A549 (cell line): ENCODE results near the gene NUDT16L1. TPM values are rescaled to one million over a fixed set of nuclear protein-coding genes. Genes with fewer than 3 reads are reported as not detected.

Experiments
- ATAC-seq, 2 experiments: fragments of 200-7000 bp in 1 of 2; fragments of >200 bp in 1 of 2; cut with Nextera tagmentation in 1 of 2; cut with Tn5 transposase in 1 of 2; 3 replicates each; pipeline versions ENCODE4 v1.8.0 to v1.9.1; 2018 to 2020; ENCODE audit warnings: mild to moderate bottlenecking in 1 of 2, moderate library complexity in 1 of 2
- CTCF ChIA-PET: fragments of 300-600 bp; sonication (Branson Sonifier 250); formaldehyde crosslinking; extraction: SDS; loops from one replicate; lab custom pipeline; 2021; ENCODE audit warnings: antibody characterized with exemption, inconsistent platforms; lab: Yijun Ruan, JAX
- POLR2A ChIA-PET: fragments of 350-600 bp; formaldehyde crosslinking; extraction: SDS; loops from one replicate; lab custom pipeline; 2021; ENCODE audit warnings: antibody characterized with exemption, inconsistent platforms; lab: Yijun Ruan, JAX
- DNase-seq, 2 experiments: peaks; one replicate each; pipeline versions ENCODE4 v3.0.0 to v3.0.0-alpha.2; 2011 to 2016; ENCODE audit warnings: low read depth in 1 of 2, low spot score in 1 of 2
- FAIRE-seq: peaks from 2 replicates; lab custom pipeline; 2011; peaks lifted over from hg19 to GRCh38; lab: Jason Lieb, UNC
- H3K27ac ChIP-seq, 2 experiments: fragments of >200 bp; sonication (Bioruptor Twin); formaldehyde crosslinking; 3 replicates each; pipeline ENCODE4 v1.5.1; 2016 to 2017
- H3K4me1 ChIP-seq: fragments of >200 bp; sonication (Bioruptor Twin); formaldehyde crosslinking; 3 replicates; pipeline ENCODE4 v1.6.1; 2016
- H3K4me2 ChIP-seq: fragments of >200 bp; sonication (Bioruptor Twin); formaldehyde crosslinking; 3 replicates; pipeline ENCODE4 v1.6.1; 2016
- H3K4me3 ChIP-seq: fragments of >200 bp; sonication (Bioruptor Twin); formaldehyde crosslinking; 3 replicates; pipeline ENCODE4 v1.5.1; 2016
- H3K9me3 ChIP-seq: fragments of >200 bp; sonication (Bioruptor Twin); formaldehyde crosslinking; 3 replicates; pipeline ENCODE4 v1.6.1; 2016
- BHLHE40 ChIP-seq: IDR thresholded peaks from 2 replicates; pipeline ENCODE4 v1.6.1; 2012; ENCODE audit warnings: low read depth, low read length, inconsistent platforms
- CBX2 ChIP-seq: fragments of 200-600 bp; sonication (generic); IDR thresholded peaks from 2 replicates; pipeline ENCODE4 v1.6.1; 2016; ENCODE audit warnings: low read depth, mild to moderate bottlenecking, borderline replicate concordance
- FOSL2 ChIP-seq, 2 experiments: fragments of 450-650 bp in 1 of 2; fragments of >200 bp in 1 of 2; sonication (Bioruptor Twin) in 1 of 2; formaldehyde crosslinking; IDR thresholded peaks; 2 replicates each; pipeline versions ENCODE4 v1.5.0 to v1.6.1; 2016 to 2020; ENCODE audit warnings: mild to moderate bottlenecking in 1 of 2, moderate library complexity in 1 of 2
- FOXS1 ChIP-seq: fragments of 250-450 bp; sonication (Bioruptor Pico); IDR thresholded peaks from 2 replicates; pipeline ENCODE4 v1.5.0; 2020; ENCODE audit warnings: mild to moderate bottlenecking, moderate library complexity
- JUN ChIP-seq, 2 experiments: fragments of >200 bp; sonication (Bioruptor Twin); formaldehyde crosslinking; IDR thresholded peaks; 2 replicates in 1 of 2; 3 replicates in 1 of 2; pipeline ENCODE4 v1.6.1; 2016 to 2017
- JUNB ChIP-seq: fragments of >200 bp; sonication (Bioruptor Twin); formaldehyde crosslinking; IDR thresholded peaks from 2 replicates; pipeline ENCODE4 v1.6.1; 2016
- KDM1A ChIP-seq: fragments of 200-600 bp; sonication (generic); IDR thresholded peaks from 2 replicates; pipeline ENCODE4 v1.6.1; 2016; ENCODE audit warnings: low read depth, mild to moderate bottlenecking
- KDM5A ChIP-seq: fragments of 200-600 bp; sonication (generic); IDR thresholded peaks from 2 replicates; pipeline ENCODE4 v1.6.1; 2016; ENCODE audit warnings: antibody characterized with exemption, mild to moderate bottlenecking
- SREBF2 ChIP-seq: fragments of 450-650 bp; IDR thresholded peaks from 2 replicates; pipeline ENCODE4 v1.6.1; 2014; ENCODE audit warnings: mild to moderate bottlenecking, moderate library complexity
- TFCP2L1 ChIP-seq: fragments of 250-450 bp; sonication (Bioruptor Pico); IDR thresholded peaks from 2 replicates; pipeline ENCODE4 v1.5.0; 2021; ENCODE audit warnings: mild to moderate bottlenecking
- WGBS: methylation state at CpG from one replicate; pipeline ENCODE4 v1.1.6; 2017; ENCODE audit errors: missing lambda C conversion rate; 5-methylcytosine and 5-hydroxymethylcytosine counted together
- polyA plus RNA-seq, 4 experiments: library from polyadenylated mRNA; depleted of rRNA in 3 of 4; stranded (reverse); fragments of >200 nt; fragmentation: RNase III in 1 of 4; extraction: RNeasy Plus Mini Kit Qiagen cat#74134 plus additional on column Dnase treatment in 1 of 4; gene quantifications; 2 replicates in 3 of 4; 3 replicates in 1 of 4; pipeline ENCODE4 v1.2.3, GENCODE V29; 2011 to 2017
- TF ChIP-seq, protein P1 (sequence below): fragments of 450-650 bp; IDR thresholded peaks from 2 replicates; pipeline ENCODE4 v1.6.1; 2014; ENCODE audit warnings: antibody characterized with exemption
- TF ChIP-seq, protein P2 (sequence below): IDR thresholded peaks from 2 replicates; pipeline ENCODE4 v1.6.1; 2012; ENCODE audit warnings: low read depth, borderline replicate concordance
- TF ChIP-seq, protein P3 (sequence below): fragments of >200 bp; sonication (Bioruptor Twin); formaldehyde crosslinking; IDR thresholded peaks from 3 replicates; pipeline ENCODE4 v1.6.1; 2016
- TF ChIP-seq, protein P4 (sequence below): fragments of 250-450 bp; sonication (Bioruptor Pico); IDR thresholded peaks from 2 replicates; pipeline ENCODE4 v1.5.0; 2020; ENCODE audit warnings: low read depth, mild to moderate bottlenecking, moderate library complexity

The NUDT16L1 gene
- polyA plus RNA-seq, 2 of the 4 experiments (the other 2 are of a cell fraction): 15.5 to 22.9 TPM

DNA sequence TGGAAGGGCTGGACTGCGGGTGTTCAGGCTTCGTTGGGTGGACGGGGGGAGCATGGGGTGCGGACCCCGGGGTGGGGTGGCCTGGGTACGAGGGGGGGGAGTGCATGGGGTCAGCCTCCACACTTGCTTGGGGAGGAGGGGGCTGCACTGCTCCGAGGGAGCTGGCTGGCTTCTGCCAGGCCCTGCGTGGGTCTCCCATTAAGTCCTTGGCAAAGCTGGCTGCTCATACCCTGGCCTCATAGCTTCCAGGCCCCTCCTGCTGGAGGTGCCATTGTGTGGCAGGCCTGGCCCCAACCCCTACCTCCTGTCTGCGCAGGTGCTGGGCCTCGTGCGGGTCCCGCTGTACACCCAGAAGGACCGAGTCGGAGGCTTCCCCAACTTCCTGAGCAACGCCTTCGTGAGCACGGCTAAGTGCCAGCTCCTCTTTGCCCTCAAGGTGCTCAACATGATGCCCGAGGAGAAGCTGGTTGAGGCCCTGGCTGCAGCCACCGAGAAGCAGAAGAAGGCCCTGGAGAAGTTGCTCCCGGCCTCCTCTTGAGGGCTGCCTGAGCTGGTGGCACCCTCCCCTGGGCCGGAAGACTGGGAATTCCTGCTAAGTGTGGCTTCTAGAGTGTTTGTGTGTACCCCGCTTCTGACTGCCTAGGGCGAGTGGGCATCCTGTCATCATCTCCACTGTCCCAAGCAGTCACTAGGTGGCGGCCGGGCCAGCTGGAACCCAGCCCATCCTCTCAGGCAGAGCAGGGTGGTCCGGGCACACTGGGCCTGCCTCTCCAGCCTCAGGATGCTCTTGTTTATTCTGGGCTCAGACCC lies 1.5 kb downstream of the NUDT16L1 start:
- CTCF ChIA-PET: interaction anchor here (1.3 to 2.2 kb wide), 7 partner anchors 11 to 261 kb away, joined by 3 to 12 read pairs (median 7); partner anchors contain the start of gene MGRN1
- H3K27ac ChIP-seq: peak overlapping the region; percentile 88 to 92; a peak in 5 of 6 replicates

DNA sequence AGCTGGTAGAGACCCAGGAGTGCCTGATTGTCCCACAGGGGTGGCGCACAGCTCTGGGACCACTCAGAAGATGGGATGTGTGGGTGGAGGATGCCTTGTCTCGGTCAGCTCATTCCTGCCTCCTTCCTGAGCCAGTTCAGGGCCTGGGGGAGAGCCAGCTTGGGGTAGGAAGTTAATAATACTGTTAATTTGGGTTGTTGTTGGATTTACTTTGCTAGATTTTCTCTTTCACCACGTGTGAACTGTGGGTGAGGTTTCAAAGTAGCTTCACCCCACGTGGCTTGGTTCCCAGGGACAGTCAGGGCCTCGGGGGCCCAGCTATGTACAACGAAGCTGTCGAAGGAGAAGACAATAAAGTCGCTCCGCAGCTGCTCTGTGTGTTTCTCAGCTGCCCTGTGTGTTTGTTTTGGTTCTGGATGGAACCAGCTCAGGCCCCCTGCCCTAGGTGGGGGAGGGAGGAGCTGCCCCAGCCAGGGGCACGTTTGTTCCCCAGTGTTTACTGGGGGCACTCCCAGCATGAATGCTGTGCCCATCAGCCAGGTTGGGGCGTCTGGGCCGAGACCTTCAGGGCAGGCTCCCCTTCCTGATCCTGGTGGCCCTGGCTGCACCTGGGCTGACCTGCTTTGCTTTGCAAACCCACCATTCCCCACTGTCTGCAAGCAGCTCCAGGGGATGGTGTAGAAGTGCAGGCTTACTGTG lies 2.3 kb downstream of the NUDT16L1 start:
- no peak for TF ChIP-seq BHLHE40
- TF ChIP-seq, protein P1, sequence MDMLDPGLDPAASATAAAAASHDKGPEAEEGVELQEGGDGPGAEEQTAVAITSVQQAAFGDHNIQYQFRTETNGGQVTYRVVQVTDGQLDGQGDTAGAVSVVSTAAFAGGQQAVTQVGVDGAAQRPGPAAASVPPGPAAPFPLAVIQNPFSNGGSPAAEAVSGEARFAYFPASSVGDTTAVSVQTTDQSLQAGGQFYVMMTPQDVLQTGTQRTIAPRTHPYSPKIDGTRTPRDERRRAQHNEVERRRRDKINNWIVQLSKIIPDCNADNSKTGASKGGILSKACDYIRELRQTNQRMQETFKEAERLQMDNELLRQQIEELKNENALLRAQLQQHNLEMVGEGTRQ: no peak
- no peak for TF ChIP-seq KDM1A
- TF ChIP-seq FOSL2 (IDR thresholded peaks at IDR 0.05): no peak
- no peak for TF ChIP-seq FOSL2 (CRISPR knock-in tag; IDR thresholded peaks at IDR 0.05)
- no peak for TF ChIP-seq JUN (IDR thresholded peaks at IDR 0.05)
- TF ChIP-seq TFCP2L1 (CRISPR knock-in tag): no peak
- TF ChIP-seq, protein P2, sequence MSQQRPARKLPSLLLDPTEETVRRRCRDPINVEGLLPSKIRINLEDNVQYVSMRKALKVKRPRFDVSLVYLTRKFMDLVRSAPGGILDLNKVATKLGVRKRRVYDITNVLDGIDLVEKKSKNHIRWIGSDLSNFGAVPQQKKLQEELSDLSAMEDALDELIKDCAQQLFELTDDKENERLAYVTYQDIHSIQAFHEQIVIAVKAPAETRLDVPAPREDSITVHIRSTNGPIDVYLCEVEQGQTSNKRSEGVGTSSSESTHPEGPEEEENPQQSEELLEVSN: no peak
- TF ChIP-seq CBX2: no peak
- TF ChIP-seq, all 56 proteins: peak for 0
- H3K4me3 ChIP-seq: no peak overlapping the region
- H3K9me3 ChIP-seq: no peaks in the 10 kb centered on the region
- no peak for ATAC-seq
- ChIA-PET POLR2A (interaction anchor here (0.5 to 1.1 kb wide), 2 partner anchors 39 to 119 kb away, joined by 3 to 5 read pairs; partner anchors contain the start of genes ANKS3 and DNAAF8), CTCF (interaction anchor here (1.3 to 2.2 kb wide), 6 partner anchors 12 to 260 kb away, joined by 3 to 12 read pairs (median 6); partner anchors contain the start of gene MGRN1)
- no peak for DNase-seq
- no peak overlapping the region for H3K4me2 ChIP-seq
- WGBS: 75% methylated on average over 12 of the region's 12 CpGs
- H3K27ac ChIP-seq: no peak overlapping the region
- H3K4me1 ChIP-seq: peaks cover 11% of the 10 kb centered on the region; the same call in 1 of the 3 replicates
- FAIRE-seq: no peak

More for the DNA sequence above, 1.5 kb downstream of the NUDT16L1 start:
- DNase-seq (no peak), FAIRE-seq (no peak), ATAC-seq (peak in 1 of 2 experiments; percentile 1; a peak in 1 of 6 replicates)
- 79% methylated on average over 18 of the region's 26 CpGs for WGBS
- Histone ChIP-seq H3K4me1 (peaks cover 11% of the 10 kb centered on the region; the same call in 1 of the 3 replicates), H3K9me3 (no peaks in the 10 kb centered on the region), H3K4me2 (peak overlapping the region; percentile 95), H3K4me3 (peak overlapping the region; percentile 93; the same call in 2 of the 3 replicates)
- POLR2A ChIA-PET: interaction anchor here (0.5 to 1.4 kb wide), 3 partner anchors 40 to 120 kb away, joined by 3 to 7 read pairs (median 5); partner anchors contain the start of genes ANKS3 and DNAAF8
- TF ChIP-seq, protein P3, sequence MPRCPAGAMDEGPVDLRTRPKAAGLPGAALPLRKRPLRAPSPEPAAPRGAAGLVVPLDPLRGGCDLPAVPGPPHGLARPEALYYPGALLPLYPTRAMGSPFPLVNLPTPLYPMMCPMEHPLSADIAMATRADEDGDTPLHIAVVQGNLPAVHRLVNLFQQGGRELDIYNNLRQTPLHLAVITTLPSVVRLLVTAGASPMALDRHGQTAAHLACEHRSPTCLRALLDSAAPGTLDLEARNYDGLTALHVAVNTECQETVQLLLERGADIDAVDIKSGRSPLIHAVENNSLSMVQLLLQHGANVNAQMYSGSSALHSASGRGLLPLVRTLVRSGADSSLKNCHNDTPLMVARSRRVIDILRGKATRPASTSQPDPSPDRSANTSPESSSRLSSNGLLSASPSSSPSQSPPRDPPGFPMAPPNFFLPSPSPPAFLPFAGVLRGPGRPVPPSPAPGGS: no peak
- TF ChIP-seq SREBF2 (no peak), KDM1A (no peak), FOXS1 (no peak), JUNB (no peak), KDM5A (no peak), FOSL2 (IDR thresholded peaks at IDR 0.05) (no peak), FOSL2 (CRISPR knock-in tag; IDR thresholded peaks at IDR 0.05) (no peak)
- TF ChIP-seq, protein P4, sequence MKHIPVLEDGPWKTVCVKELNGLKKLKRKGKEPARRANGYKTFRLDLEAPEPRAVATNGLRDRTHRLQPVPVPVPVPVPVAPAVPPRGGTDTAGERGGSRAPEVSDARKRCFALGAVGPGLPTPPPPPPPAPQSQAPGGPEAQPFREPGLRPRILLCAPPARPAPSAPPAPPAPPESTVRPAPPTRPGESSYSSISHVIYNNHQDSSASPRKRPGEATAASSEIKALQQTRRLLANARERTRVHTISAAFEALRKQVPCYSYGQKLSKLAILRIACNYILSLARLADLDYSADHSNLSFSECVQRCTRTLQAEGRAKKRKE (CRISPR knock-in tag): no peak
